SU-DHL-6 (cell line): ENCODE results near the gene CNTFR.

Experiments used
- H2AFZ ChIP-seq: fragments of 200-600 bp; sonication (generic); 2 replicates; pipeline ENCODE4 v1.6.1; 2014; ENCODE audit warnings: low read depth, mild to moderate bottlenecking, moderate library complexity, mixed read lengths, antibody characterized with exemption, low read length; ENCODE audit not compliant: severe bottlenecking
- H3F3A ChIP-seq: fragments of 200-600 bp; shearing (Covaris generic); 2 replicates; pipeline ENCODE4 v1.6.0; 2016; ENCODE audit warnings: antibody characterized with exemption, mild to moderate bottlenecking; ENCODE audit not compliant: insufficient read depth
- H3K27ac ChIP-seq: fragments of 200-600 bp; sonication (generic); 2 replicates; pipeline ENCODE4 v1.5.1; 2016; ENCODE audit warnings: low read depth, mild to moderate bottlenecking, low read length, moderate library complexity, mixed read lengths
- H3K27me3 ChIP-seq: fragments of 200-600 bp; sonication (generic), shearing (Covaris generic); 2 replicates; pipeline ENCODE4 v1.6.0; 2014; ENCODE audit warnings: mild to moderate bottlenecking, low read length
- H3K36me3 ChIP-seq: fragments of 200-600 bp; sonication (generic); 2 replicates; pipeline ENCODE4 v1.6.1; 2014; ENCODE audit warnings: mild to moderate bottlenecking, low read length, mixed read lengths
- H3K4me2 ChIP-seq: fragments of 300-600, 200-600 bp; shearing (Covaris generic), sonication (generic); 2 replicates; pipeline ENCODE4 v1.6.0; 2014; ENCODE audit warnings: low read length, low read depth, mild to moderate bottlenecking; ENCODE audit not compliant: poor library complexity, severe bottlenecking
- H3K4me3 ChIP-seq: fragments of 200-600 bp; sonication (generic); 2 replicates; pipeline ENCODE4 v1.5.1; 2014; ENCODE audit warnings: antibody characterized with exemption, low read length, mild to moderate bottlenecking, mixed read lengths; ENCODE audit not compliant: insufficient read depth, poor library complexity, severe bottlenecking
- H3K79me2 ChIP-seq: fragments of 200-600 bp; sonication (generic); 2 replicates; pipeline ENCODE4 v1.6.1; 2014; ENCODE audit warnings: mild to moderate bottlenecking, low read length, moderate library complexity; ENCODE audit not compliant: insufficient read depth
- H3K9ac ChIP-seq: fragments of 200-600 bp; sonication (generic); 2 replicates; pipeline ENCODE4 v1.7.0; 2014; ENCODE audit warnings: mild to moderate bottlenecking, low read length
- H3K9me2 ChIP-seq: fragments of 200-600 bp; sonication (generic); replicated peaks from 2 replicates; pipeline ENCODE4 v1.6.1; 2014; ENCODE audit warnings: low read length; ENCODE audit not compliant: insufficient read depth
- H3K9me3 ChIP-seq: fragments of 200-600 bp; sonication (generic); 2 replicates; pipeline ENCODE4 v1.6.1; 2014; ENCODE audit warnings: low read length, mixed read lengths; ENCODE audit not compliant: insufficient read depth
- H4K20me1 ChIP-seq: fragments of 200-600 bp; sonication (generic); 2 replicates; pipeline ENCODE4 v1.6.1; 2014; ENCODE audit warnings: low read depth, mild to moderate bottlenecking, antibody characterized with exemption, low read length, moderate library complexity, mixed read lengths
- CTCF ChIP-seq: fragments of 200-600 bp; sonication (generic); IDR thresholded peaks from one replicate; pipeline ENCODE4 v1.5.1; 2017; ENCODE audit warnings: antibody characterized with exemption, mild to moderate bottlenecking, low read length, moderate library complexity; ENCODE audit not compliant: insufficient read depth, poor library complexity, severe bottlenecking
- EZH2phosphoT487 ChIP-seq: fragments of 200-600 bp; sonication (generic), shearing (Covaris generic); conservative IDR thresholded peaks from 2 replicates; pipeline ENCODE4 v1.6.1; 2018; ENCODE audit warnings: mild to moderate bottlenecking, antibody characterized with exemption, low read length, moderate library complexity, mixed read lengths

Gene CNTFR

DNA sequence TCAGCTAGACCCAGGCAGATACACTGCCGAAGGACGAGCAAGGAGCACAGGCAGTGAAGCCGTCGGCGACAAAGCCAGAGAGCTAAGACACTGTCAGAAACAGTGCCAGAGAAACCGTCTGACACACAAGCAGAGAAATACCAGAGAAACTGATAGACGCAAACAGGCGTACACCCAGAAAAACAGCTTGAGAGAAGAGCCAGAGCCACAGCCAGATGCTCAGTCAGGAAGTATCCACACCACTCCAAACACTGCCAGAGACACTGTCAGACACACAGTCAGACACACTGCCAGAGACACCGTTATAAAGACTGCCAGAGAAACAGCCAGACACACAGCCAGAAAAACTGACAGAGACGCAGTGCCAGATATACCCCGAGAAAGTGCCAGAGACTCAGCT is 19.1 kb downstream of the CNTFR start:
- H3F3A ChIP-seq, result no peaks in the 10 kb centered on the region
- no peaks in the 10 kb centered on the region for H3K27me3 ChIP-seq
- H3K79me2 ChIP-seq, result no peaks in the 10 kb centered on the region
- no peaks in the 10 kb centered on the region for H3K36me3 ChIP-seq
- H3K27ac ChIP-seq, result no peak overlapping the region
- no peak overlapping the region for H2AFZ ChIP-seq
- H4K20me1 ChIP-seq, result no peaks in the 10 kb centered on the region
- no peaks in the 10 kb centered on the region for H3K9me2 ChIP-seq
- H3K9me3 ChIP-seq, result no peaks in the 10 kb centered on the region
- H3K4me3 ChIP-seq, result no peak overlapping the region
- H3K9ac ChIP-seq, result no peak overlapping the region
- TF ChIP-seq EZH2phosphoT487, result no peak
- TF ChIP-seq CTCF, result no peak
- no peak overlapping the region for H3K4me2 ChIP-seq

DNA sequence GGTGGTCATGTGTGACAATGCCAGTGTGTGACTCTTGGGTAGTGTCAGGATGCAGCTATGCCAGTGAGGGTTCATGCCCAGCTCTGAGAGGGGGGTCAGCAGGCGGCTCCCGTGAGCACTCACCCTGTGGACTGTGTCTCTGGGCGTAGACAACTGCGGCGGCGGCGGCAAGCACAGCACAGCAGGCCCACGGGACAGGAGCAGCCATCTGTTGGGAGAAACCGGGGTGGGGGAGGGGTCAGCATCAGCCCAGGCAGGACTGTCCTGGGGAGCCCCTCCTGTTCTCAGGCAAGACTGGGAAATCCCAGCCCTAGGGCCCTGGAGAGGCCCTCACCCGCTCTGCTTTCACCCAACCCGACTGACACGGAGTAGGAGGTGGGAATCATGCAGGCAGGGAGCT is 20.8 kb downstream of the CNTFR start:
- Histone ChIP-seq H3K79me2 (no peaks in the 10 kb centered on the region), H2AFZ (no peak overlapping the region), H4K20me1 (no peaks in the 10 kb centered on the region), H3K9ac (no peak overlapping the region), H3K4me3 (no peak overlapping the region), H3K4me2 (no peak overlapping the region), H3K27ac (no peak overlapping the region), H3K9me2 (no peaks in the 10 kb centered on the region), H3K27me3 (no peaks in the 10 kb centered on the region), H3F3A (no peaks in the 10 kb centered on the region), H3K9me3 (no peaks in the 10 kb centered on the region), H3K36me3 (no peaks in the 10 kb centered on the region)
- TF ChIP-seq EZH2phosphoT487 (no peak), CTCF (no peak)

DNA sequence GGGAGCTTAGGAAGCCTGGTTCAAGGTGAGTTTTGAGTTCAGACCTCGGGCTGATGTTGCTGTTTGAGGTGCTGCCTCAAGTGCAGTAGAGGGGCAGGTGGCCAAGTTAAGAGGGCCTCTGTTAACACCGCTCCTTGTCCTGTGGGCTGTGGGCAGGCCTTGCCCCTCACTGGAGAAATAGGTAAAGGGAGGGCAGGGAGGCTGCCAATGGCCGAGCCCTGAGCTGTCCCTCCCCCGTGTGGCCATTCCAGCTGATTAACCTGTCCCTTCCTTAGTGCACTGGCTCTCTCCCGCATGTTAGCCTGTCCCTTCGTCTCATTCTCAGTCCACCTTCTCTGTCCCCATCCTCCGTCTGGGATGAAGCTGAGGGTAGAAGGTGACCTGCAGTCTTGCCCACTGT is 21.4 kb downstream of the CNTFR start:
- no peaks in the 10 kb centered on the region for H3K9me2 ChIP-seq
- H3F3A ChIP-seq, result no peaks in the 10 kb centered on the region
- no peak overlapping the region for H3K4me2 ChIP-seq
- no peak overlapping the region for H3K27ac ChIP-seq
- TF ChIP-seq CTCF (no peak), EZH2phosphoT487 (no peak)
- no peak overlapping the region for H3K4me3 ChIP-seq
- H4K20me1 ChIP-seq, result no peaks in the 10 kb centered on the region
- H3K9ac ChIP-seq, result no peak overlapping the region
- no peaks in the 10 kb centered on the region for H3K36me3 ChIP-seq
- H3K27me3 ChIP-seq, result no peaks in the 10 kb centered on the region
- no peaks in the 10 kb centered on the region for H3K79me2 ChIP-seq
- H2AFZ ChIP-seq, result no peak overlapping the region
- H3K9me3 ChIP-seq, result no peaks in the 10 kb centered on the region

- no peaks in the 10 kb centered on the region for H3K9me2 ChIP-seq
- H3K36me3 ChIP-seq, result no peaks in the 10 kb centered on the region
- H3K9ac ChIP-seq, result no peak overlapping the region
- no peak overlapping the region for H3K4me3 ChIP-seq
- no peak for TF ChIP-seq CTCF
- no peak for TF ChIP-seq EZH2phosphoT487
- no peak overlapping the region for H2AFZ ChIP-seq
- H3K27me3 ChIP-seq, result no peaks in the 10 kb centered on the region
- H4K20me1 ChIP-seq, result no peaks in the 10 kb centered on the region
- H3K27ac ChIP-seq, result no peak overlapping the region
- no peak overlapping the region for H3K4me2 ChIP-seq
- no peaks in the 10 kb centered on the region for H3K79me2 ChIP-seq
- H3K9me3 ChIP-seq, result no peaks in the 10 kb centered on the region
- H3F3A ChIP-seq, result no peaks in the 10 kb centered on the region
Measured at GRCh38 chr9:34566972-34567371, 22.6 kb downstream of the CNTFR start.
